SK-N-SH treated with all-trans-retinoic acid at 6 μM for 48 hours (cell line): ENCODE results near the gene ANK3.

Source experiments
- PPARA ChIP-seq: fragments of 250-450 bp; sonication (Bioruptor Pico); IDR thresholded peaks from 2 replicates; pipeline ENCODE4 v1.5.0; 2020; ENCODE audit warnings: mild to moderate bottlenecking, borderline replicate concordance
- ZC3H10 ChIP-seq: fragments of 250-450 bp; sonication (Bioruptor Pico); IDR thresholded peaks from 2 replicates; pipeline ENCODE4 v1.5.1; 2021; ENCODE audit warnings: mild to moderate bottlenecking, moderate library complexity

- no peak for TF ChIP-seq ZC3H10 (CRISPR knock-in tag)
- TF ChIP-seq PPARA (CRISPR knock-in tag) = no peak
Measured at GRCh38 chr10:60101821-60102220, 287.9 kb downstream of the ANK3 start.
